ENCODE data around the gene NUP210.

DNA sequence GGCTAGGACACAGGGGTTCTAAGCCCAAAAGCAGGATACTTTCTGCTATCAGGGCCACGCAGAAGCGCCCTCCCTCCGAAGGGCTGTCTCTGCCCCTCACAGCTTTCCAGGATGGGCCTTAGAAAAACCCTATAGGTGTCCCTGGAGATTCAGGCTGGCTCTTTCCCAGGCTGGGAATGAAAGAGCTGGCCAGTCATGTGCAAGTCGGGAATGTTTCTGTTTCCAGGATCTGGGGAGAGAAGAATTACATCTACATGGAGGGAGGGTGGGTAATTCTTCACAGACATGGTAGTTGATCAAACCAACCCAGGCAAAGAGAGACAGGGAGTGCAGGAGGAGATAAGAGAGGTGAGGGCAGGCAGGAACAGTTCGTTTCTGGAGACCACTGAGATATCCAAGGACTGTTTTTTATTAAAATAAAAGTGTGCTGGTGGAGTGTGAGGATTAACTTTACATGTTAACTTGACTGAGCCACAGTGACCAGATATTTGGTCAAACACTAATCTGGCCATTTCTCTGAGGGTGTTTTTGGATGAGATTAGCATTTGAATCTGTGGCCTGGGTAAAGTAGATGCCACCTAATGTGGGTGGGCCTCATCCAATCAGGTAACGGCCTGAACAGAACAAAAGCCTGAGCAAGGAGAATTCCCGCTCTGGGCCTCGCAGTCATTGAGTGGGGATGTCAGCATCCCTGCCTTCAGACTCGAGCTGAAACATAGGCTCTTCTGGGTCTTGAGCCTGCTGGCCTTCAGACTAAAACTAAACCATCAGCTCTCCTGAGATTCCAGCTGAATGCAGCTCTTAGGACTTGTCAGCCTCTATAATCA, 15.3 kb downstream of the NUP210 start:
- TF ChIP-seq, protein P1, sequence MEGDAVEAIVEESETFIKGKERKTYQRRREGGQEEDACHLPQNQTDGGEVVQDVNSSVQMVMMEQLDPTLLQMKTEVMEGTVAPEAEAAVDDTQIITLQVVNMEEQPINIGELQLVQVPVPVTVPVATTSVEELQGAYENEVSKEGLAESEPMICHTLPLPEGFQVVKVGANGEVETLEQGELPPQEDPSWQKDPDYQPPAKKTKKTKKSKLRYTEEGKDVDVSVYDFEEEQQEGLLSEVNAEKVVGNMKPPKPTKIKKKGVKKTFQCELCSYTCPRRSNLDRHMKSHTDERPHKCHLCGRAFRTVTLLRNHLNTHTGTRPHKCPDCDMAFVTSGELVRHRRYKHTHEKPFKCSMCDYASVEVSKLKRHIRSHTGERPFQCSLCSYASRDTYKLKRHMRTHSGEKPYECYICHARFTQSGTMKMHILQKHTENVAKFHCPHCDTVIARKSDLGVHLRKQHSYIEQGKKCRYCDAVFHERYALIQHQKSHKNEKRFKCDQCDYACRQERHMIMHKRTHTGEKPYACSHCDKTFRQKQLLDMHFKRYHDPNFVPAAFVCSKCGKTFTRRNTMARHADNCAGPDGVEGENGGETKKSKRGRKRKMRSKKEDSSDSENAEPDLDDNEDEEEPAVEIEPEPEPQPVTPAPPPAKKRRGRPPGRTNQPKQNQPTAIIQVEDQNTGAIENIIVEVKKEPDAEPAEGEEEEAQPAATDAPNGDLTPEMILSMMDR (conservative IDR thresholded peaks at IDR 0.05; ENCODE audit: low read depth in 2 of 2) = no peak
- TF ChIP-seq POLR2AphosphoS5 (IDR thresholded peaks at IDR 0.05; ENCODE audit: low read depth) = no peak

Data from GM23338 (cell line).